HepG2 (cell line): ENCODE results near the gene DDAH2. TPM values are rescaled to one million over a fixed set of nuclear protein-coding genes. Genes with fewer than 3 reads are reported as not detected.

Experiments used
- CBFB ChIP-seq: sonication (generic); formaldehyde crosslinking; IDR thresholded peaks from 2 replicates; pipeline ENCODE4 v1.4.0; 2020; ENCODE audit warnings: missing genetic modification reagents
- GATAD1 ChIP-seq: IDR thresholded peaks from 2 replicates; pipeline ENCODE4 v1.6.1; 2016; ENCODE audit warnings: missing genetic modification reagents, missing compliant biosample characterization
- HDAC6 ChIP-seq: fragments of 200-600 bp; sonication (generic); IDR thresholded peaks from 2 replicates; pipeline ENCODE4 v1.7.0; 2017; ENCODE audit warnings: mild to moderate bottlenecking, antibody characterized with exemption, low read length, low read depth
- MYNN ChIP-seq: sonication (generic); formaldehyde crosslinking; IDR thresholded peaks from 2 replicates; pipeline ENCODE4 v1.4.0; 2020; ENCODE audit warnings: mild to moderate bottlenecking, low read depth, missing genetic modification reagents
- NCOR1 ChIP-seq: fragments of 200-600 bp; sonication (generic); IDR thresholded peaks from 2 replicates; pipeline ENCODE4 v1.7.0; 2017; ENCODE audit warnings: antibody characterized with exemption, low read length, borderline replicate concordance
- PHF8 ChIP-seq: sonication (generic); formaldehyde crosslinking; IDR thresholded peaks from 2 replicates; pipeline ENCODE4 v1.5.0; 2020; ENCODE audit warnings: missing genetic modification reagents
- SCMH1 ChIP-seq: sonication (generic); formaldehyde crosslinking; IDR thresholded peaks from 2 replicates; pipeline ENCODE4 v1.9.0; 2021; ENCODE audit warnings: missing genetic modification reagents, mild to moderate bottlenecking, borderline replicate concordance
- SIX1 ChIP-seq: sonication (generic); formaldehyde crosslinking; IDR thresholded peaks from 2 replicates; pipeline ENCODE4 v1.4.0; 2020; ENCODE audit warnings: missing genetic modification reagents, borderline replicate concordance
- SP140L ChIP-seq: sonication (generic); formaldehyde crosslinking; IDR thresholded peaks from 2 replicates; pipeline ENCODE4 v1.4.0; 2020; ENCODE audit warnings: missing genetic modification reagents, borderline replicate concordance
- TSC22D2 ChIP-seq: sonication (generic); formaldehyde crosslinking; IDR thresholded peaks from 2 replicates; pipeline ENCODE4 v1.5.1; 2020; ENCODE audit warnings: missing genetic modification reagents, mild to moderate bottlenecking, borderline replicate concordance
- ZNF253 ChIP-seq: sonication (generic); formaldehyde crosslinking; IDR thresholded peaks from 2 replicates; pipeline ENCODE4 v1.8.0; 2022; ENCODE audit warnings: mild to moderate bottlenecking, missing genetic modification reagents, borderline replicate concordance
- ZNF556 ChIP-seq: sonication (generic); formaldehyde crosslinking; IDR thresholded peaks from 2 replicates; pipeline ENCODE4 v1.4.0; 2020; ENCODE audit warnings: mild to moderate bottlenecking, missing genetic modification reagents, borderline replicate concordance
- ZNF747 ChIP-seq: sonication (generic); formaldehyde crosslinking; IDR thresholded peaks from 2 replicates; pipeline ENCODE4 v1.8.1; 2023; ENCODE audit warnings: missing genetic modification reagents, mild to moderate bottlenecking, borderline replicate concordance
- polyA plus RNA-seq, 8 experiments: library from polyadenylated mRNA; depleted of rRNA in 3 of 8; stranded (reverse) in 7 of 8; unstranded in 1 of 8; fragments of >200 nt; fragmentation: Illumina TruSeq in 4 of 8; extraction: Trizol in 4 of 8; gene quantifications; 2 replicates each; pipeline versions ENCODE4 v1.2.1 to v1.2.3, GENCODE V29; 2011 to 2016; ENCODE audit warnings: low read depth in 4 of 8, missing spikeins in 1 of 8, mixed read lengths in 1 of 8; ENCODE audit not compliant: insufficient read depth in 1 of 8
- total RNA-seq, 5 experiments: library from RNA; depleted of rRNA; stranded (reverse); fragments of >200 nt; fragmentation: Illumina TruSeq; extraction: Trizol; gene quantifications; 2 replicates each; pipeline ENCODE4 v1.2.3, GENCODE V29; 2016; ENCODE audit warnings: low read depth in 1 of 5
- TF ChIP-seq, protein P1 (sequence below): sonication (generic); formaldehyde crosslinking; conservative IDR thresholded peaks from 2 replicates; pipeline ENCODE4 v1.4.0; 2020; ENCODE audit warnings: missing genetic modification reagents
- TF ChIP-seq, protein P2 (sequence below): sonication (generic); formaldehyde crosslinking; IDR thresholded peaks from 2 replicates; pipeline ENCODE4 v1.5.0; 2020; ENCODE audit warnings: mild to moderate bottlenecking, missing genetic modification reagents, moderate library complexity
- TF ChIP-seq, protein P3 (sequence below): sonication (generic); formaldehyde crosslinking; IDR thresholded peaks from 2 replicates; pipeline ENCODE4 v1.5.1; 2020; ENCODE audit warnings: mild to moderate bottlenecking, missing genetic modification reagents
- TF ChIP-seq, protein P4 (sequence below): sonication (generic); formaldehyde crosslinking; IDR thresholded peaks from 2 replicates; pipeline ENCODE4 v1.4.0; 2020; ENCODE audit warnings: missing genetic modification reagents
- TF ChIP-seq, protein P5 (sequence below): sonication (generic); formaldehyde crosslinking; IDR thresholded peaks from 2 replicates; pipeline ENCODE4 v1.5.0; 2020; ENCODE audit warnings: mild to moderate bottlenecking, missing genetic modification reagents

DDAH2 gene
- total and polyA plus RNA-seq, 2 of the 13 experiments (the other 11 are each of a cell fraction or from before 2014, with no cell fraction given), result 16.4 to 21.1 TPM

DNA sequence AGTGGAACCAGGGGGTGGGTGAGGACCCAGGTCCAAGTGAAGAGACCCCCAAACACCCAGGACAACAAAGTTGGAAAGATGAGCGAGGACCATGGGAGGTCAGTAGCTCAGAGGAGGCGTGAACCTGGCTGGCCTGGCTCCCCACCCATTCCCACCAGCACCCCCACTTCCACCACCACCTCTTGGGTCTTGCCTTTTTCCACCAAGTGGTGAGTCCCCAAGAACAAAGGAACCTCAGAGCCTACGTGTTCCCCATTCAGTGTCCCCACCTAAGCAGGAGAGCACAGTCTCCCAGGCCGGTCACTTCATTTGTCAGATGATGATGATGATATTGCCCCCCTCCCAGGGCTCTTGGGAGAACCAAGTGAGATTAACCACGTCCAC is 48.6 kb upstream of the DDAH2 start (continued):
- TF ChIP-seq, protein P1, sequence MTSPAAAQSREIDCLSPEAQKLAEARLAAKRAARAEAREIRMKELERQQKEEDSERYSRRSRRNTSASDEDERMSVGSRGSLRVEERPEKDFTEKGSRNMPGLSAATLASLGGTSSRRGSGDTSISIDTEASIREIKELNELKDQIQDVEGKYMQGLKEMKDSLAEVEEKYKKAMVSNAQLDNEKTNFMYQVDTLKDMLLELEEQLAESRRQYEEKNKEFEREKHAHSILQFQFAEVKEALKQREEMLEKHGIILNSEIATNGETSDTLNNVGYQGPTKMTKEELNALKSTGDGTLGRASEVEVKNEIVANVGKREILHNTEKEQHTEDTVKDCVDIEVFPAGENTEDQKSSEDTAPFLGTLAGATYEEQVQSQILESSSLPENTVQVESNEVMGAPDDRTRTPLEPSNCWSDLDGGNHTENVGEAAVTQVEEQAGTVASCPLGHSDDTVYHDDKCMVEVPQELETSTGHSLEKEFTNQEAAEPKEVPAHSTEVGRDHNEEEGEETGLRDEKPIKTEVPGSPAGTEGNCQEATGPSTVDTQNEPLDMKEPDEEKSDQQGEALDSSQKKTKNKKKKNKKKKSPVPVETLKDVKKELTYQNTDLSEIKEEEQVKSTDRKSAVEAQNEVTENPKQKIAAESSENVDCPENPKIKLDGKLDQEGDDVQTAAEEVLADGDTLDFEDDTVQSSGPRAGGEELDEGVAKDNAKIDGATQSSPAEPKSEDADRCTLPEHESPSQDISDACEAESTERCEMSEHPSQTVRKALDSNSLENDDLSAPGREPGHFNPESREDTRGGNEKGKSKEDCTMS (CRISPR knock-in tag), result no peak
- TF ChIP-seq, protein P2, sequence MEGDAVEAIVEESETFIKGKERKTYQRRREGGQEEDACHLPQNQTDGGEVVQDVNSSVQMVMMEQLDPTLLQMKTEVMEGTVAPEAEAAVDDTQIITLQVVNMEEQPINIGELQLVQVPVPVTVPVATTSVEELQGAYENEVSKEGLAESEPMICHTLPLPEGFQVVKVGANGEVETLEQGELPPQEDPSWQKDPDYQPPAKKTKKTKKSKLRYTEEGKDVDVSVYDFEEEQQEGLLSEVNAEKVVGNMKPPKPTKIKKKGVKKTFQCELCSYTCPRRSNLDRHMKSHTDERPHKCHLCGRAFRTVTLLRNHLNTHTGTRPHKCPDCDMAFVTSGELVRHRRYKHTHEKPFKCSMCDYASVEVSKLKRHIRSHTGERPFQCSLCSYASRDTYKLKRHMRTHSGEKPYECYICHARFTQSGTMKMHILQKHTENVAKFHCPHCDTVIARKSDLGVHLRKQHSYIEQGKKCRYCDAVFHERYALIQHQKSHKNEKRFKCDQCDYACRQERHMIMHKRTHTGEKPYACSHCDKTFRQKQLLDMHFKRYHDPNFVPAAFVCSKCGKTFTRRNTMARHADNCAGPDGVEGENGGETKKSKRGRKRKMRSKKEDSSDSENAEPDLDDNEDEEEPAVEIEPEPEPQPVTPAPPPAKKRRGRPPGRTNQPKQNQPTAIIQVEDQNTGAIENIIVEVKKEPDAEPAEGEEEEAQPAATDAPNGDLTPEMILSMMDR, result no peak
- TF ChIP-seq NCOR1 (no peak), MYNN (CRISPR knock-in tag) (no peak), TSC22D2 (CRISPR knock-in tag) (no peak), SCMH1 (CRISPR knock-in tag) (no peak), ZNF556 (0 out of 2 replicates have a peak, but pooled peaks have one; percentile 2), SIX1 (no peak), PHF8 (CRISPR knock-in tag) (no peak), ZNF747 (no peak), HDAC6 (no peak), GATAD1 (CRISPR knock-in tag) (no peak), ZNF253 (0 out of 2 replicates have a peak, but pooled peaks have one; percentile 29), SP140L (CRISPR knock-in tag) (no peak), CBFB (CRISPR knock-in tag) (no peak)
- TF ChIP-seq, protein P3, sequence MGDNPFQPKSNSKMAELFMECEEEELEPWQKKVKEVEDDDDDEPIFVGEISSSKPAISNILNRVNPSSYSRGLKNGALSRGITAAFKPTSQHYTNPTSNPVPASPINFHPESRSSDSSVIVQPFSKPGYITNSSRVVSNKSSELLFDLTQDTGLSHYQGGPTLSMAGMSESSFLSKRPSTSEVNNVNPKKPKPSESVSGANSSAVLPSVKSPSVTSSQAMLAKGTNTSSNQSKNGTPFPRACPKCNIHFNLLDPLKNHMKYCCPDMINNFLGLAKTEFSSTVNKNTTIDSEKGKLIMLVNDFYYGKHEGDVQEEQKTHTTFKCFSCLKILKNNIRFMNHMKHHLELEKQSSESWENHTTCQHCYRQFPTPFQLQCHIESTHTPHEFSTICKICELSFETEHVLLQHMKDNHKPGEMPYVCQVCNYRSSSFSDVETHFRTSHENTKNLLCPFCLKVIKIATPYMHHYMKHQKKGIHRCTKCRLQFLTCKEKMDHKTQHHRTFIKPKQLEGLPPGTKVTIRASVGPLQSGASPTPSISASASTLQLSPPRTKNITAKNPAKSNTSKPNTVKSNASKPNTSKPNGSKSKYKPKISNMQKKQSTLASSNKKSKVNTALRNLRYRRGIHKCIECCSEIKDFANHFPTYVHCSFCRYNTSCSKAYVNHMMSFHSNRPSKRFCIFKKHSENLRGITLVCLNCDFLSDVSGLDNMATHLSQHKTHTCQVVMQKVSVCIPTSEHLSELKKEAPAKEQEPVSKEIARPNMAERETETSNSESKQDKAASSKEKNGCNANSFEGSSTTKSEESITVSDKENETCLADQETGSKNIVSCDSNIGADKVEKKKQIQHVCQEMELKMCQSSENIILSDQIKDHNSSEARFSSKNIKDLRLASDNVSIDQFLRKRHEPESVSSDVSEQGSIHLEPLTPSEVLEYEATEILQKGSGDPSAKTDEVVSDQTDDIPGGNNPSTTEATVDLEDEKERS (CRISPR knock-in tag), result peak; percentile 49; the same call in 1 of the 2 replicates
- TF ChIP-seq, protein P4, sequence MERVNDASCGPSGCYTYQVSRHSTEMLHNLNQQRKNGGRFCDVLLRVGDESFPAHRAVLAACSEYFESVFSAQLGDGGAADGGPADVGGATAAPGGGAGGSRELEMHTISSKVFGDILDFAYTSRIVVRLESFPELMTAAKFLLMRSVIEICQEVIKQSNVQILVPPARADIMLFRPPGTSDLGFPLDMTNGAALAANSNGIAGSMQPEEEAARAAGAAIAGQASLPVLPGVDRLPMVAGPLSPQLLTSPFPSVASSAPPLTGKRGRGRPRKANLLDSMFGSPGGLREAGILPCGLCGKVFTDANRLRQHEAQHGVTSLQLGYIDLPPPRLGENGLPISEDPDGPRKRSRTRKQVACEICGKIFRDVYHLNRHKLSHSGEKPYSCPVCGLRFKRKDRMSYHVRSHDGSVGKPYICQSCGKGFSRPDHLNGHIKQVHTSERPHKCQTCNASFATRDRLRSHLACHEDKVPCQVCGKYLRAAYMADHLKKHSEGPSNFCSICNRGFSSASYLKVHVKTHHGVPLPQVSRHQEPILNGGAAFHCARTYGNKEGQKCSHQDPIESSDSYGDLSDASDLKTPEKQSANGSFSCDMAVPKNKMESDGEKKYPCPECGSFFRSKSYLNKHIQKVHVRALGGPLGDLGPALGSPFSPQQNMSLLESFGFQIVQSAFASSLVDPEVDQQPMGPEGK, result no peak
- TF ChIP-seq, protein P5, sequence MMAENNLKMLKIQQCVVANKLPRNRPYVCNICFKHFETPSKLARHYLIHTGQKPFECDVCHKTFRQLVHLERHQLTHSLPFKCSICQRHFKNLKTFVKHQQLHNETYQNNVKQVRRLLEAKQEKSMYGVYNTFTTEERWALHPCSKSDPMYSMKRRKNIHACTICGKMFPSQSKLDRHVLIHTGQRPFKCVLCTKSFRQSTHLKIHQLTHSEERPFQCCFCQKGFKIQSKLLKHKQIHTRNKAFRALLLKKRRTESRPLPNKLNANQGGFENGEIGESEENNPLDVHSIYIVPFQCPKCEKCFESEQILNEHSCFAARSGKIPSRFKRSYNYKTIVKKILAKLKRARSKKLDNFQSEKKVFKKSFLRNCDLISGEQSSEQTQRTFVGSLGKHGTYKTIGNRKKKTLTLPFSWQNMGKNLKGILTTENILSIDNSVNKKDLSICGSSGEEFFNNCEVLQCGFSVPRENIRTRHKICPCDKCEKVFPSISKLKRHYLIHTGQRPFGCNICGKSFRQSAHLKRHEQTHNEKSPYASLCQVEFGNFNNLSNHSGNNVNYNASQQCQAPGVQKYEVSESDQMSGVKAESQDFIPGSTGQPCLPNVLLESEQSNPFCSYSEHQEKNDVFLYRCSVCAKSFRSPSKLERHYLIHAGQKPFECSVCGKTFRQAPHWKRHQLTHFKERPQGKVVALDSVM (CRISPR knock-in tag), result no peak
